C1 segment of cervical spinal cord (tissue), 14 donors: ENCODE measurements around the gene CREB5.
A peak's percentile ranks its signal among the peaks of the same experiment; 100 is the strongest.

Experiments
- DNase-seq, 14 donors: peaks; one replicate each; lab custom pipeline; 2025; lab: John Stamatoyannopoulos, UW

CREB5 gene

GRCh38 chr7:28708033-28708951 lies 296.0 kb downstream of the CREB5 start:
- peak in 10 of 14 donors; percentile 11 to 70 (median 46) for DNase-seq

- no peak for DNase-seq
Measured at GRCh38 chr7:28709748-28710147, 297.4 kb downstream of the CREB5 start.

- no peak for DNase-seq
Measured at GRCh38 chr7:28711114-28711513, 298.8 kb downstream of the CREB5 start.

- DNase-seq = no peak
Measured at GRCh38 chr7:28714459-28715120, 302.3 kb downstream of the CREB5 start.

GRCh38 chr7:28717445-28718054 lies 305.2 kb downstream of the CREB5 start:
- no peak for DNase-seq

GRCh38 chr7:28718055-28718481 lies 305.8 kb downstream of the CREB5 start:
- no peak for DNase-seq

GRCh38 chr7:28718545-28718944 lies 306.2 kb downstream of the CREB5 start:
- DNase-seq = peak in 1 of 14 donors; percentile 23

- no peak for DNase-seq
Measured at GRCh38 chr7:28722684-28723083, 310.4 kb downstream of the CREB5 start.

GRCh38 chr7:28723336-28723735 lies 311.0 kb downstream of the CREB5 start:
- DNase-seq = peak in 2 of 14 donors; percentile 25 to 32

- no peak for DNase-seq
Measured at GRCh38 chr7:28724563-28724962, 312.2 kb downstream of the CREB5 start.

GRCh38 chr7:28725045-28725642 lies 312.8 kb downstream of the CREB5 start:
- DNase-seq = no peak

GRCh38 chr7:28725911-28726310 lies 313.6 kb downstream of the CREB5 start:
- no peak for DNase-seq

GRCh38 chr7:28726555-28726954 lies 314.2 kb downstream of the CREB5 start:
- DNase-seq = no peak

- DNase-seq = peak in 1 of 14 donors; percentile 9
Measured at GRCh38 chr7:28729281-28729680, 317.0 kb downstream of the CREB5 start.

- DNase-seq = no peak
Measured at GRCh38 chr7:28729727-28730126, 317.4 kb downstream of the CREB5 start.

GRCh38 chr7:28731092-28731658 lies 318.9 kb downstream of the CREB5 start:
- DNase-seq = no peak

- no peak for DNase-seq
Measured at GRCh38 chr7:28732071-28732869, 320.0 kb downstream of the CREB5 start.

- no peak for DNase-seq
Measured at GRCh38 chr7:28733035-28733434, 320.7 kb downstream of the CREB5 start.

GRCh38 chr7:28738412-28738811 lies 326.1 kb downstream of the CREB5 start:
- no peak for DNase-seq

GRCh38 chr7:28739128-28739527 lies 326.8 kb downstream of the CREB5 start:
- DNase-seq = no peak

- no peak for DNase-seq
Measured at GRCh38 chr7:28739826-28740225, 327.5 kb downstream of the CREB5 start.
